Tibial artery (tissue), 4 donors: ENCODE data around the gene PDCD5.
"Not testable (repeated sequence)": the region's sequence is repeated elsewhere in the genome, so short reads cannot be mapped to it uniquely, and the experiment has no call there.

Source experiments
- DNase-seq, 2 donors: peaks; one replicate each; pipeline ENCODE4 v3.0.0-alpha.2; 2019
- H3K27ac ChIP-seq, 2 donors: fragments of 200-600 bp; sonication (generic) in 1 of 2; 1 replicate in 1 of 2; 2 replicates in 1 of 2; pipeline ENCODE4 v1.5.1; 2018 to 2019; ENCODE audit warnings: mild to moderate bottlenecking in 1 of 2
- H3K27me3 ChIP-seq, 2 donors: fragments of 200-600 bp; sonication (generic) in 1 of 2; one replicate each; pipeline versions ENCODE4 v1.5.1 to v1.6.0; 2016 to 2019
- H3K36me3 ChIP-seq, 3 donors: fragments of 200-600 bp; sonication (generic) in 2 of 3; one replicate each; pipeline ENCODE4 v1.5.1; 2016 to 2019; ENCODE audit warnings: mild to moderate bottlenecking in 2 of 3
- H3K4me1 ChIP-seq, 4 donors: fragments of 200-600 bp; sonication (generic) in 2 of 4; 1 replicate in 3 of 4; 2 replicates in 1 of 4; pipeline ENCODE4 v1.5.1; 2016 to 2019
- H3K4me3 ChIP-seq, 2 donors: fragments of 200-600 bp; sonication (generic) in 1 of 2; 1 replicate in 1 of 2; 2 replicates in 1 of 2; pipeline ENCODE4 v1.5.1; 2018 to 2019; ENCODE audit warnings: mild to moderate bottlenecking in 2 of 2
- H3K9me3 ChIP-seq, 3 donors: fragments of 200-600 bp; sonication (generic) in 1 of 3; one replicate each; pipeline ENCODE4 v1.5.1; 2016 to 2019
- intact Hi-C: fragments of 100-400 bp; cut with DNase I; formaldehyde crosslinking; loops from one replicate; pipeline ENCODE4 v1.15.0; 2023; ENCODE audit warnings: low total_unique reads
- TF ChIP-seq, protein P1 (sequence below), 2 experiments: fragments of 200-600 bp in 1 of 2; fragments of 450-650 bp in 1 of 2; IDR thresholded peaks; one replicate each; pipeline ENCODE4 v1.5.1; 2017 to 2019; ENCODE audit warnings: antibody characterized with exemption in 2 of 2, mild to moderate bottlenecking in 1 of 2, moderate library complexity in 1 of 2

PDCD5 gene

DNA sequence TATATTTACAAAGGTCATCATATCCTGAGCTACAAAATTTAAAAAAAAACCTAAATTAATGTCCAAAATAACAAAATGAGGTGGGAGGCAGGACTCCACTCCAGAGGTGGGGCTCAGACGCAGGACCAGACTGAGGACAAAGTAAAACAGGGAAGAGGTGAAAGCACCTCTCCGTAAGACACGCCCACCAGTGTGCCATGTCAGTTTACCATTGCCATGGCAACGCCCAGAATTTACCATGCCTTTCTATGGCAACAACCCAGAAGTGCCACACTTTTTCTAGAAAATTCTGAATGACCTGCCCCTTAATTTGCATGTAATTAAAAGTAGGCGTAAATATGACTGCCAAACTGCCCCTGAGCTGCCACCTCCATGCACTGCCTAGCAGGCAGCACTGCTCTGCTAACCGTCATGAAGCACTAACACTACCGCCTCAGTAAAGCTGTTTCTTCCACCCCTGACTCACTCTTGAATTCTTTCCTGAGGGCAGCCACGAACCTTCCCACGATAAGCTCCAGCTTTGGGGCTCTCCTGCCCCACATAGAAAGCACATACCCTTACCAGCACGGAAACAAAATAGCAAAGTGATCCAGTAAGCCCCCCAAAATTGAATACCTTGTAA is 22.3 kb upstream of the PDCD5 start:
- Histone ChIP-seq H3K9me3 (no peaks in the 10 kb centered on the region), H3K4me3 (no peak overlapping the region), H3K4me1 (no peaks in the 10 kb centered on the region), H3K27me3 (peaks cover 0 to 2% of the 10 kb centered on the region in 2 donors), H3K36me3 (no peaks in the 10 kb centered on the region), H3K27ac (no peak overlapping the region)
- intact Hi-C loops, result no loop called here
- TF ChIP-seq, protein P1, sequence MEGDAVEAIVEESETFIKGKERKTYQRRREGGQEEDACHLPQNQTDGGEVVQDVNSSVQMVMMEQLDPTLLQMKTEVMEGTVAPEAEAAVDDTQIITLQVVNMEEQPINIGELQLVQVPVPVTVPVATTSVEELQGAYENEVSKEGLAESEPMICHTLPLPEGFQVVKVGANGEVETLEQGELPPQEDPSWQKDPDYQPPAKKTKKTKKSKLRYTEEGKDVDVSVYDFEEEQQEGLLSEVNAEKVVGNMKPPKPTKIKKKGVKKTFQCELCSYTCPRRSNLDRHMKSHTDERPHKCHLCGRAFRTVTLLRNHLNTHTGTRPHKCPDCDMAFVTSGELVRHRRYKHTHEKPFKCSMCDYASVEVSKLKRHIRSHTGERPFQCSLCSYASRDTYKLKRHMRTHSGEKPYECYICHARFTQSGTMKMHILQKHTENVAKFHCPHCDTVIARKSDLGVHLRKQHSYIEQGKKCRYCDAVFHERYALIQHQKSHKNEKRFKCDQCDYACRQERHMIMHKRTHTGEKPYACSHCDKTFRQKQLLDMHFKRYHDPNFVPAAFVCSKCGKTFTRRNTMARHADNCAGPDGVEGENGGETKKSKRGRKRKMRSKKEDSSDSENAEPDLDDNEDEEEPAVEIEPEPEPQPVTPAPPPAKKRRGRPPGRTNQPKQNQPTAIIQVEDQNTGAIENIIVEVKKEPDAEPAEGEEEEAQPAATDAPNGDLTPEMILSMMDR (IDR thresholded peaks at IDR 0.05), result no peak
- no peak for DNase-seq

GRCh38 chr19:32563761-32564160 is 17.2 kb upstream of the PDCD5 start:
- intact Hi-C loops, result no loop called here
- no peaks in the 10 kb centered on the region for H3K36me3 ChIP-seq
- no peaks in the 10 kb centered on the region for H3K4me1 ChIP-seq
- no peak overlapping the region for H3K27ac ChIP-seq
- no peak overlapping the region for H3K4me3 ChIP-seq
- no peaks in the 10 kb centered on the region for H3K9me3 ChIP-seq
- DNase-seq, result no peak
- peaks cover 0 to 17% of the 10 kb centered on the region in 2 donors for H3K27me3 ChIP-seq
- TF ChIP-seq, protein P1 (IDR thresholded peaks at IDR 0.05), result no peak

DNA sequence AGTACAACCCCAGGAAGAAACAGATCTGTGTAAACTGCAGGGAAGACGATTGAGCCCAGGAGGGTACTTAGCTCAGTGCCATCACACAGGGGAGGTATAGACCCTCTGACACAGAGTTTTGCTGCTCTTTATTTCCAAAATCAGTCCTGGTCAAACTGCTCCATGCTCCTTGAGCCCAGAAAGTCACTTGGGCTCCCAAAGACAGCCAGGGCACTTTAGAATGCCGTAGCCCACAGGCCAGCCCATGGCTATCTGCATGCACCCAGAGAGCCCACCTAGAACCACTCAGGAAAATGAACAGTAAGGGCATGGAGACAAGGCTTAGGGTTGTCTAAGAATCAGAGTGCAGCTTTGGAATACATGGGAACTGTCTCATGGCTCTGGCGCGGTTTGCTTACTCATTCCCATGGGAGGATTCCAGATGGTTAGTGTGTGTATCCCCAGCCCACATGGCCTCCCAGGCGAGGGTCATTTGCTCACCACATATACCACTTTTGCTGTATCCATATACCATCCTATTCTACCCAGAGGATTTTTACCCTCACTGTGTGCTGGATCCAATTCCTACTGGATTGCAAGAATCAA is 14.7 kb upstream of the PDCD5 start:
- H3K36me3 ChIP-seq, result no peaks in the 10 kb centered on the region
- peaks cover 0 to 37% of the 10 kb centered on the region in 2 donors for H3K27me3 ChIP-seq
- no peaks in the 10 kb centered on the region for H3K4me1 ChIP-seq
- DNase-seq, result no peak
- no peak overlapping the region for H3K4me3 ChIP-seq
- TF ChIP-seq, protein P1 (IDR thresholded peaks at IDR 0.05), result no peak
- no peaks in the 10 kb centered on the region for H3K9me3 ChIP-seq
- no peak overlapping the region for H3K27ac ChIP-seq
- intact Hi-C loops, result no loop called here

DNA sequence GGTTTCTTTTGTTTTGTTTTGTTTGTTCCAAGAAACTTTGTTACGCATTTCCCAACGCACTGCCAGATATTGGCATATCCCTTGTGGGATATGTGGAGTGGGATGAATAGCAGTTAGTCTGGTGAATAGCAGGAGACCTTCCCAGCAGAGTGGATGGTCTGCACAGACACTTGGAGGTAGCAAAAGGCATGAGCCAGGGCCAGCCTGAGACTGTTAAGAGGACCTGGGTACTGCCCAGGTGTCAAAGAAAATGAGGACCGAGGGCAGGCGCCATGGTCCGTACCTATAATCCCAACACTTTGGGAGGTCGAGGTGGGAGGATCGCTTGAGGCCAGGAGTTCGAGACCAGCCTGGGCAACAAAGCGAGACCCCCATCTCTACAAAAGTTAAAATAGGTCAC is 13.5 kb upstream of the PDCD5 start:
- no peaks in the 10 kb centered on the region for H3K36me3 ChIP-seq
- H3K4me1 ChIP-seq, result no peaks in the 10 kb centered on the region
- no peaks in the 10 kb centered on the region for H3K9me3 ChIP-seq
- H3K27me3 ChIP-seq, result peaks cover 0 to 41% of the 10 kb centered on the region in 2 donors
- no peak overlapping the region for H3K4me3 ChIP-seq
- no peak overlapping the region for H3K27ac ChIP-seq
- DNase-seq, result no peak
- TF ChIP-seq, protein P1 (IDR thresholded peaks at IDR 0.05), result no peak
- intact Hi-C loops, result no loop called here

GRCh38 chr19:32570081-32570785 is 10.8 kb upstream of the PDCD5 start:
- H3K4me1 ChIP-seq, result no peaks in the 10 kb centered on the region
- H3K9me3 ChIP-seq, result no peaks in the 10 kb centered on the region
- no peaks in the 10 kb centered on the region for H3K36me3 ChIP-seq
- H3K27me3 ChIP-seq, result peaks cover 0 to 50% of the 10 kb centered on the region in 2 donors
- TF ChIP-seq, protein P1 (IDR thresholded peaks at IDR 0.05), result peak; percentile 28 to 29
- intact Hi-C loops, result no loop called here
- peak in 1 of 2 donors; percentile 35 for DNase-seq
- H3K4me3 ChIP-seq, result no peak overlapping the region
- no peak overlapping the region for H3K27ac ChIP-seq

GRCh38 chr19:32571471-32572075 is 9.4 kb upstream of the PDCD5 start:
- H3K4me3 ChIP-seq, H3K9me3 ChIP-seq, H3K36me3 ChIP-seq, H3K27ac ChIP-seq, intact Hi-C loops, DNase-seq, H3K4me1 ChIP-seq: not testable (repeated sequence)
- peaks cover 0 to 46% of the 10 kb centered on the region in 2 donors for H3K27me3 ChIP-seq

DNA sequence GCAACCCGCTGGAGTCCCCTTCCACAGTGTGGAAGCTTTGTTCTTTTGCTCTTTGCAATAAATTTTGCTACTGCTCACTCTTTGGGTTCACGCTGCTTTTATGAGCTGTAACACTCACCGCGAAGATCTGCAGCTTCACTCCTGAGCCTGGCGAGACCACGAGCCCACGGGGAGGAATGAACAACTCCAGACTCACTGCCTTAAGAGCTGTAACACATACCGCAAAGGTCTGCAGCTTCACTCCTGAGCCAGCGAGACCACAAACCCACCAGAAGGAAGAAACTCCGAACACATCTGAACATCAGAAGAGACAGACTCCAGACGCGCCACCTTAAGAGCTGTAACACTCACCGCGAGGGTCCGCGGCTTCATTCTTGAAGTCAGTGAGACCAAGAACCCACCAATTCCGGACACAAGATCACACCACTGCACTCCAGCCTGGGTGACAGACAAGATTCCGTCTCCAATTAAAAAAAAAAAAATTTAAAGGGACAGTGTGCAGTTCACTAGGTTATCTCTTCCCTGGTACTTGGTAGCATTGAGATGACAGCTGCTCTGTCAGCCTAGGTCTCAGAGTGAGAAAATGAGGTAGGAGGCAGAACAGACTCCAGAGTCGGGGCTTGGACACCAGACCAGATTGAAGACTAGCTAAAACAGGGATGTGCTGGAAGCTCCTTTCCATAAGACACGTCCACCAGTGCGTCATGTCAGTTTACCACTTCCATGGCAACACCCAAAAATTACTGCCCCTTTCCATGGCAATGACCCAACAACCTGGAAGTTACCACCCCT is 8.1 kb upstream of the PDCD5 start:
- peaks cover 0 to 38% of the 10 kb centered on the region in 2 donors for H3K27me3 ChIP-seq
- H3K27ac ChIP-seq, DNase-seq, intact Hi-C loops, H3K36me3 ChIP-seq, H3K4me3 ChIP-seq, H3K9me3 ChIP-seq, H3K4me1 ChIP-seq: not testable (repeated sequence)
